IMR-90 (cell line): Measurements from ENCODE around the gene RGS17. TPM values are rescaled to one million over a fixed set of nuclear protein-coding genes. Genes with fewer than 3 reads are reported as not detected.
A peak's percentile ranks its signal among the peaks of the same experiment; 100 is the strongest.

Source experiments
- ATAC-seq: fragments of 200-7000 bp; cut with Tn5 transposase; 2 replicates; pipeline ENCODE4 v1.9.1; 2020; ENCODE audit warnings: low read depth, mild to moderate bottlenecking, moderate library complexity
- BruUV-seq: library from RNA; stranded (reverse); fragments of 400-500 nt; replicated peaks from 2 replicates; lab custom pipeline; 2021; lab: Mats Ljungman, UMichigan
- CTCF ChIA-PET: fragments of 300-600 bp; formaldehyde crosslinking; extraction: SDS; loops from one replicate; lab custom pipeline; 2021; ENCODE audit warnings: antibody characterized with exemption; lab: Yijun Ruan, JAX
- POLR2A ChIA-PET: fragments of 300-600 bp; sonication (Branson Sonifier 250); formaldehyde crosslinking; loops from one replicate; lab custom pipeline; 2022; ENCODE audit warnings: antibody characterized with exemption; ENCODE audit not compliant: unreplicated experiment; lab: Charles Lee
- DNase-seq: peaks from one replicate; pipeline ENCODE4 v3.0.0; 2013
- H2AFZ ChIP-seq: replicated peaks from 2 replicates; pipeline ENCODE3; 2013; ENCODE audit warnings: low read length, mild to moderate bottlenecking; ENCODE audit not compliant: poor library complexity
- H2AK5ac ChIP-seq: 2 replicates; pipeline ENCODE4 v1.6.1; 2013; ENCODE audit warnings: low read depth, low read length, inconsistent platforms
- H2AK9ac ChIP-seq: replicated peaks from 2 replicates; pipeline ENCODE3; 2013; ENCODE audit warnings: mild to moderate bottlenecking, low read depth, low read length, moderate library complexity; ENCODE audit not compliant: poor library complexity
- H2BK120ac ChIP-seq: 2 replicates; pipeline ENCODE4 v1.6.1; 2013; ENCODE audit warnings: low read depth, low read length, inconsistent platforms
- H2BK15ac ChIP-seq: 3 replicates; pipeline ENCODE4 v1.6.1; 2013; ENCODE audit warnings: low read depth, low read length, inconsistent platforms
- H2BK20ac ChIP-seq: 2 replicates; pipeline ENCODE4 v1.6.1; 2013; ENCODE audit warnings: low read depth, mild to moderate bottlenecking, inconsistent platforms, low read length, moderate library complexity
- H2BK5ac ChIP-seq: 2 replicates; pipeline ENCODE4 v1.6.1; 2013; ENCODE audit warnings: mild to moderate bottlenecking, low read depth, low read length, inconsistent platforms; ENCODE audit not compliant: poor library complexity, severe bottlenecking
- H3K14ac ChIP-seq: replicated peaks from 2 replicates; pipeline ENCODE4 v1.6.1; 2013; ENCODE audit warnings: low read depth, low read length, inconsistent platforms
- H3K18ac ChIP-seq: 2 replicates; pipeline ENCODE4 v1.6.1; 2013; ENCODE audit warnings: low read depth, low read length, control low read depth
- H3K23ac ChIP-seq: 2 replicates; pipeline ENCODE4 v1.6.1; 2013; ENCODE audit warnings: low read depth, low read length, inconsistent platforms
- H3K27ac ChIP-seq: 2 replicates; pipeline ENCODE4 v1.5.1; 2013; ENCODE audit warnings: mild to moderate bottlenecking, control low read depth, low read length; ENCODE audit not compliant: insufficient read depth
- H3K27me3 ChIP-seq: 2 replicates; pipeline ENCODE4 v1.6.1; 2013; ENCODE audit warnings: low read length; ENCODE audit not compliant: control insufficient read depth, insufficient read depth
- H3K36me3 ChIP-seq: 2 replicates; pipeline ENCODE4 v1.6.1; 2013; ENCODE audit warnings: low read length, mixed read lengths; ENCODE audit not compliant: control insufficient read depth, insufficient read depth
- H3K4ac ChIP-seq: 2 replicates; pipeline ENCODE4 v1.6.1; 2013; ENCODE audit warnings: low read depth, low read length, inconsistent platforms
- H3K4me1 ChIP-seq: 2 replicates; pipeline ENCODE4 v1.6.1; 2013; ENCODE audit warnings: low read length, mixed read lengths; ENCODE audit not compliant: control insufficient read depth, insufficient read depth
- H3K4me2 ChIP-seq: 2 replicates; pipeline ENCODE4 v1.6.1; 2013; ENCODE audit warnings: low read depth, mild to moderate bottlenecking, control low read depth, low read length, moderate library complexity
- H3K4me3 ChIP-seq: 2 replicates; pipeline ENCODE4 v1.5.1; 2013; ENCODE audit warnings: low read depth, mild to moderate bottlenecking, control low read depth, low read length, moderate library complexity; ENCODE audit not compliant: insufficient read depth
- H3K56ac ChIP-seq: 2 replicates; pipeline ENCODE4 v1.6.1; 2013; ENCODE audit warnings: low read length, inconsistent platforms; ENCODE audit not compliant: insufficient read depth; ENCODE audit errors: extremely low read depth
- H3K79me1 ChIP-seq, 2 experiments: 2 replicates each; pipeline ENCODE4 v1.6.1; 2013; ENCODE audit warnings: low read length in 2 of 2, inconsistent platforms in 1 of 2, low read depth in 1 of 2
- H3K9ac ChIP-seq: 2 replicates; pipeline ENCODE4 v1.6.1; 2013; ENCODE audit warnings: low read depth, low read length, control low read depth
- H3K9me1 ChIP-seq: 2 replicates; pipeline ENCODE4 v1.6.1; 2013; ENCODE audit warnings: low read length, inconsistent platforms; ENCODE audit not compliant: insufficient read depth
- H3K9me3 ChIP-seq: 2 replicates; pipeline ENCODE4 v1.6.1; 2013; ENCODE audit warnings: low read length; ENCODE audit not compliant: control insufficient read depth, insufficient read depth
- H4K20me1 ChIP-seq: 2 replicates; pipeline ENCODE4 v1.6.1; 2013; ENCODE audit warnings: low read length, inconsistent platforms; ENCODE audit not compliant: insufficient read depth
- H4K5ac ChIP-seq: 2 replicates; pipeline ENCODE4 v1.6.1; 2013; ENCODE audit warnings: mild to moderate bottlenecking, low read depth, low read length, control low read depth
- H4K8ac ChIP-seq, 2 experiments: 2 replicates each; pipeline ENCODE4 v1.6.1; 2013; ENCODE audit warnings: low read depth in 2 of 2, low read length in 2 of 2, control low read depth in 1 of 2, inconsistent platforms in 1 of 2
- H4K91ac ChIP-seq: 2 replicates; pipeline ENCODE4 v1.6.1; 2013; ENCODE audit warnings: low read depth, low read length, inconsistent platforms; ENCODE audit not compliant: insufficient read depth
- BHLHE40 ChIP-seq: fragments of 150-350 bp; IDR thresholded peaks from 2 replicates; pipeline ENCODE4 v1.6.1; 2016; ENCODE audit warnings: mild to moderate bottlenecking, low read depth, low read length
- CEBPB ChIP-seq: IDR thresholded peaks from 2 replicates; pipeline ENCODE4 v1.6.1; 2012; ENCODE audit warnings: low read depth, low read length, improper control_type of control experiment
- RAD21 ChIP-seq: IDR thresholded peaks from 2 replicates; pipeline ENCODE4 v1.6.1; 2012; ENCODE audit warnings: low read length, improper control_type of control experiment
- USF2 ChIP-seq: fragments of 150-350 bp; IDR thresholded peaks from 2 replicates; pipeline ENCODE4 v1.6.1; 2017; ENCODE audit warnings: mild to moderate bottlenecking, antibody characterized with exemption, low read length, low read depth
- WGBS, 2 experiments: methylation state at CpG; one replicate each; pipeline versions ENCODE4 v1.1.5 to v1.1.7; 2013; ENCODE audit warnings: missing lambda C conversion rate in 2 of 2; ENCODE audit not compliant: insufficient read length in 1 of 2; ENCODE audit errors: extremely low coverage in 2 of 2; 5-methylcytosine and 5-hydroxymethylcytosine counted together
- dilution Hi-C: fragments of 300-500 bp; cut with HindIII; formaldehyde crosslinking; loops from one replicate; pipeline ENCODE4 v1.14.3; 2018; ENCODE audit warnings: low sequenced_read_pairs; ENCODE audit not compliant: unreplicated experiment
- in situ Hi-C: fragments of 300-500 bp; cut with MboI; formaldehyde crosslinking; loops from 3 replicates; pipeline ENCODE4 v1.14.3; 2019; ENCODE audit warnings: low sequenced_read_pairs, inconsistent platforms, mixed read lengths
- intact Hi-C: fragments of 100-400 bp; cut with micrococcal nuclease; formaldehyde crosslinking; loops from 2 replicates; pipeline ENCODE4 v1.10.0; 2022
- polyA plus RNA-seq, 3 experiments: library from polyadenylated mRNA; depleted of rRNA; stranded (reverse); fragments of >200 nt; gene quantifications; 2 replicates each; pipeline ENCODE4 v1.2.3, GENCODE V29; 2012; ENCODE audit warnings: low replicate concordance in 1 of 3
- total RNA-seq: library from RNA; depleted of rRNA; stranded (reverse); fragments of >200 nt; gene quantifications from 2 replicates; pipeline ENCODE4 v1.2.3, GENCODE V29; 2012

RGS17 gene
- total and polyA plus RNA-seq, 2 of the 4 experiments (the other 2 are of a cell fraction): 0.75 to 1.4 TPM

GRCh38 chr6:153032255-153032882 lies 98.7 kb downstream of the RGS17 start (continued):
- no peak for TF ChIP-seq USF2

GRCh38 chr6:153031335-153031955 lies 99.6 kb downstream of the RGS17 start:
- in situ Hi-C loops (loop anchor here (25.0 kb wide), 2 partner anchors 481 to 1131 kb away; no protein-coding TSS in a partner anchor), intact Hi-C loops (loop anchor here (5.0 to 10.0 kb wide), 2 partner anchors 201 to 1123 kb away; no protein-coding TSS in a partner anchor), dilution Hi-C loops (no loop called here)
- DNase-seq: peak; percentile 64
- ATAC-seq: peak; percentile 84
- H3K27me3 ChIP-seq: no peaks in the 10 kb centered on the region
- no peak overlapping the region for H3K4me3 ChIP-seq
- H4K20me1 ChIP-seq: no peaks in the 10 kb centered on the region
- peaks cover 1% of the 10 kb centered on the region; the same call in 1 of the 2 replicates for H3K36me3 ChIP-seq
- H3K27ac ChIP-seq: peak overlapping the region; percentile 81; the same call in 1 of the 2 replicates
- ChIA-PET POLR2A (no interaction called here), CTCF (interaction anchor here (0.6 to 1.8 kb wide), 5 partner anchors 18 to 1058 kb away, joined by 3 read pairs; no protein-coding TSS in a partner anchor)
- BruUV-seq: no TSS peak
- peak overlapping the region; percentile 41; the same call in 1 of the 2 replicates for H2BK120ac ChIP-seq
- 0 out of 2 replicates have a peak overlapping the region, but pooled peaks have one; percentile 23 for H3K4ac ChIP-seq
- H4K91ac ChIP-seq: no peak overlapping the region
- H2BK15ac ChIP-seq: no peak overlapping the region
- peaks cover 9% of the 10 kb centered on the region for H3K4me1 ChIP-seq
- H3K79me1 ChIP-seq: no peaks in the 10 kb centered on the region; a peak in 1 of 4 replicates
- 0 out of 2 replicates have a peak overlapping the region, but pooled peaks have one; percentile 44 for H3K23ac ChIP-seq
- no peaks in the 10 kb centered on the region for H3K9me3 ChIP-seq
- no peak overlapping the region for H3K9ac ChIP-seq
- peak overlapping the region; percentile 77 for H3K4me2 ChIP-seq
- WGBS, 2 experiments: no CpG with 5 or more reads among the region's 1 CpG
- H3K56ac ChIP-seq: no peak overlapping the region
- peak overlapping the region; percentile 75; the same call in 1 of the 2 replicates for H4K5ac ChIP-seq
- peak overlapping the region; percentile 64; the same call in 1 of the 2 replicates for H3K18ac ChIP-seq
- H2AFZ ChIP-seq: no peak overlapping the region
- H2AK9ac ChIP-seq: no peak overlapping the region
- H2BK20ac ChIP-seq: peak overlapping the region; percentile 52; the same call in 1 of the 2 replicates
- no peaks in the 10 kb centered on the region for H3K9me1 ChIP-seq
- H2AK5ac ChIP-seq: peak overlapping the region; percentile 44; the same call in 1 of the 2 replicates
- H2BK5ac ChIP-seq: peak overlapping the region; percentile 64
- H3K14ac ChIP-seq: no peak overlapping the region
- no peak overlapping the region for H4K8ac ChIP-seq
- no peak for TF ChIP-seq RAD21
- TF ChIP-seq BHLHE40: no peak
- TF ChIP-seq CEBPB: peak; percentile 83
